ENCODE measurements around the gene VAV2. TPM values are rescaled to one million over a fixed set of nuclear protein-coding genes. Genes with fewer than 3 reads are reported as not detected.

The VAV2 gene
- total RNA-seq, 1 experiment from 2014 or later = 24.7 TPM

DNA sequence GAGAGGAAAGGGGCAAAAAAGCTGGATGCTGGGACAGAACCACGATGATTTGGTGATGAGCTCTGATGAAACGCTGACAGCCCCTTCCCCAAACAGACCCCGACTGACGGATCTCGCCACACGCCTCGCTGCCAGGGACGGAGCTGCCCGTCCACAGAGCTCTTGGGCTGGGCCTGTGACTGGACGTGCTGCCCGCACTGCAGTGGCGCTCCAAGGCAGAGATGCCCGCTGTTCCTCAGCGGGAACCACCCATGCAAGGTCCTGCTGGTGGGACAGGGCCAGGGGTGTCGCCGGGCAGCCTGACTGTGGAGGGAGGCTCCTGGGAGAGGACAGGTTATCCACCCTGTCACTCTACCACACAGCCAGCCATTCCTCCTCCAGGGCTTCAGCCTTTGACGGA lies 187.9 kb downstream of the VAV2 start:
- Histone ChIP-seq H3K9me3 (ENCODE audit: control insufficient read depth, insufficient read depth, low read depth, low read length) (no peaks in the 10 kb centered on the region), H3K36me3 (ENCODE audit: control insufficient read depth, insufficient read depth, low read length) (no peaks in the 10 kb centered on the region), H3K4me1 (ENCODE audit: control insufficient read depth, insufficient read depth, low read length) (no peaks in the 10 kb centered on the region), H3K27ac (ENCODE audit: low read length) (no peak overlapping the region), H3K4me3 (ENCODE audit: low read depth in 2 of 2, low read length in 2 of 2) (no peak overlapping the region), H3K27me3 (ENCODE audit: control insufficient read depth, insufficient read depth, low read length) (no peaks in the 10 kb centered on the region)
- intact Hi-C loops (cut with micrococcal nuclease; ENCODE audit: unreplicated experiment) = no loop called here
- CTCF ChIA-PET = no interaction called here
- POLR2A ChIA-PET = interaction anchor here (0.6 kb wide), 1 partner anchor 18 kb away, joined by 3 read pairs; no protein-coding TSS in a partner anchor
- TF ChIP-seq TCF7L2 (IDR thresholded peaks at IDR 0.05; ENCODE audit: low read depth, low read length) (no peak), SIN3A (IDR thresholded peaks at IDR 0.05; ENCODE audit: borderline replicate concordance, insufficient read depth, low read depth, low read length) (no peak)
- TF ChIP-seq, protein P1, sequence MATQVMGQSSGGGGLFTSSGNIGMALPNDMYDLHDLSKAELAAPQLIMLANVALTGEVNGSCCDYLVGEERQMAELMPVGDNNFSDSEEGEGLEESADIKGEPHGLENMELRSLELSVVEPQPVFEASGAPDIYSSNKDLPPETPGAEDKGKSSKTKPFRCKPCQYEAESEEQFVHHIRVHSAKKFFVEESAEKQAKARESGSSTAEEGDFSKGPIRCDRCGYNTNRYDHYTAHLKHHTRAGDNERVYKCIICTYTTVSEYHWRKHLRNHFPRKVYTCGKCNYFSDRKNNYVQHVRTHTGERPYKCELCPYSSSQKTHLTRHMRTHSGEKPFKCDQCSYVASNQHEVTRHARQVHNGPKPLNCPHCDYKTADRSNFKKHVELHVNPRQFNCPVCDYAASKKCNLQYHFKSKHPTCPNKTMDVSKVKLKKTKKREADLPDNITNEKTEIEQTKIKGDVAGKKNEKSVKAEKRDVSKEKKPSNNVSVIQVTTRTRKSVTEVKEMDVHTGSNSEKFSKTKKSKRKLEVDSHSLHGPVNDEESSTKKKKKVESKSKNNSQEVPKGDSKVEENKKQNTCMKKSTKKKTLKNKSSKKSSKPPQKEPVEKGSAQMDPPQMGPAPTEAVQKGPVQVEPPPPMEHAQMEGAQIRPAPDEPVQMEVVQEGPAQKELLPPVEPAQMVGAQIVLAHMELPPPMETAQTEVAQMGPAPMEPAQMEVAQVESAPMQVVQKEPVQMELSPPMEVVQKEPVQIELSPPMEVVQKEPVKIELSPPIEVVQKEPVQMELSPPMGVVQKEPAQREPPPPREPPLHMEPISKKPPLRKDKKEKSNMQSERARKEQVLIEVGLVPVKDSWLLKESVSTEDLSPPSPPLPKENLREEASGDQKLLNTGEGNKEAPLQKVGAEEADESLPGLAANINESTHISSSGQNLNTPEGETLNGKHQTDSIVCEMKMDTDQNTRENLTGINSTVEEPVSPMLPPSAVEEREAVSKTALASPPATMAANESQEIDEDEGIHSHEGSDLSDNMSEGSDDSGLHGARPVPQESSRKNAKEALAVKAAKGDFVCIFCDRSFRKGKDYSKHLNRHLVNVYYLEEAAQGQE (IDR thresholded peaks at IDR 0.05; ENCODE audit: insufficient read depth in 1 of 2, low read depth in 2 of 2, low read length in 1 of 2) = no peak
- no TSS peak for BruUV-seq (replicated peaks)
- DNase-seq (ENCODE audit: low read depth, low spot score) (no peak), ATAC-seq (no peak)
- in situ Hi-C loops (cut with HindIII; ENCODE audit: low pct_unique_long_range_greater_than_20kb, low sequenced_read_pairs) = no loop called here

DNA sequence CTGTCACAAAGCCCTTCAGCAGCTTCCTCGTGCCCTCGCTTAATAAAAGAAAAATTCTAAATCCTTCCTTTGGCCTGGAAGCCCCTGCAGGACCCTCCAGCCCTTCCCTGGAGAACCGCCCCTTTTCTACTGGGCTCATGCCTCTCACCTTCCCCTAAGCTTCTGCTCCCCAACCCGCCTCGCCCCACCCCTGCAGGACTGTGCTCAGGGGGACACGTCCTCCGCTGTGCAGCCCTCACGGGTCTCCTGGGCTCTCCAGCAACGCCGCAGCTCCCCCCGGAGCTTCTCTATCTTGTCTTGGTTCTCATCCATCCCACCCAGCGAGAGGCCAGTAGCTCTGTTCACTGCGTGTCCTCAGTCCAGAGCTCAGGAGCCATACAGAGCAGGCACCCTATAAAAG lies 188.4 kb downstream of the VAV2 start:
- intact Hi-C loops (cut with micrococcal nuclease; ENCODE audit: unreplicated experiment) = no loop called here
- TF ChIP-seq SIN3A (IDR thresholded peaks at IDR 0.05; ENCODE audit: borderline replicate concordance, insufficient read depth, low read depth, low read length) (no peak), POLR2AphosphoS5 (IDR thresholded peaks at IDR 0.05; ENCODE audit: low read depth, low read length) (no peak), TCF7L2 (IDR thresholded peaks at IDR 0.05; ENCODE audit: low read depth, low read length) (no peak)
- TF ChIP-seq, protein P2, sequence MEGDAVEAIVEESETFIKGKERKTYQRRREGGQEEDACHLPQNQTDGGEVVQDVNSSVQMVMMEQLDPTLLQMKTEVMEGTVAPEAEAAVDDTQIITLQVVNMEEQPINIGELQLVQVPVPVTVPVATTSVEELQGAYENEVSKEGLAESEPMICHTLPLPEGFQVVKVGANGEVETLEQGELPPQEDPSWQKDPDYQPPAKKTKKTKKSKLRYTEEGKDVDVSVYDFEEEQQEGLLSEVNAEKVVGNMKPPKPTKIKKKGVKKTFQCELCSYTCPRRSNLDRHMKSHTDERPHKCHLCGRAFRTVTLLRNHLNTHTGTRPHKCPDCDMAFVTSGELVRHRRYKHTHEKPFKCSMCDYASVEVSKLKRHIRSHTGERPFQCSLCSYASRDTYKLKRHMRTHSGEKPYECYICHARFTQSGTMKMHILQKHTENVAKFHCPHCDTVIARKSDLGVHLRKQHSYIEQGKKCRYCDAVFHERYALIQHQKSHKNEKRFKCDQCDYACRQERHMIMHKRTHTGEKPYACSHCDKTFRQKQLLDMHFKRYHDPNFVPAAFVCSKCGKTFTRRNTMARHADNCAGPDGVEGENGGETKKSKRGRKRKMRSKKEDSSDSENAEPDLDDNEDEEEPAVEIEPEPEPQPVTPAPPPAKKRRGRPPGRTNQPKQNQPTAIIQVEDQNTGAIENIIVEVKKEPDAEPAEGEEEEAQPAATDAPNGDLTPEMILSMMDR (IDR thresholded peaks at IDR 0.05) = no peak
- TF ChIP-seq, protein P1 (IDR thresholded peaks at IDR 0.05; ENCODE audit: insufficient read depth in 1 of 2, low read depth in 2 of 2, low read length in 1 of 2) = no peak
- Histone ChIP-seq H3K36me3 (ENCODE audit: control insufficient read depth, insufficient read depth, low read length) (no peaks in the 10 kb centered on the region), H3K9me3 (ENCODE audit: control insufficient read depth, insufficient read depth, low read depth, low read length) (no peaks in the 10 kb centered on the region), H3K4me1 (ENCODE audit: control insufficient read depth, insufficient read depth, low read length) (no peaks in the 10 kb centered on the region), H3K4me3 (ENCODE audit: low read depth in 2 of 2, low read length in 2 of 2) (no peak overlapping the region), H3K27me3 (ENCODE audit: control insufficient read depth, insufficient read depth, low read length) (no peaks in the 10 kb centered on the region), H3K27ac (ENCODE audit: low read length) (no peak overlapping the region)
- POLR2A ChIA-PET = interaction anchor here (0.6 kb wide), 1 partner anchor 18 kb away, joined by 3 read pairs; no protein-coding TSS in a partner anchor
- DNase-seq (ENCODE audit: low read depth, low spot score) (no peak), ATAC-seq (no peak)
- BruUV-seq (replicated peaks) = no TSS peak
- CTCF ChIA-PET = interaction anchor here (0.6 kb wide), 1 partner anchor 65 kb away, joined by 3 read pairs; no protein-coding TSS in a partner anchor
- in situ Hi-C loops (cut with HindIII; ENCODE audit: low pct_unique_long_range_greater_than_20kb, low sequenced_read_pairs) = no loop called here
